HEK293 (cell line): ENCODE results near the gene MEF2C.

Experiments
- CTCF ChIA-PET: fragments of 350-600 bp; formaldehyde crosslinking; extraction: SDS; loops from one replicate; lab custom pipeline; 2021; ENCODE audit warnings: antibody characterized with exemption; lab: Yijun Ruan, JAX
- POLR2A ChIA-PET: fragments of 300-600 bp; formaldehyde crosslinking; extraction: SDS; loops from one replicate; lab custom pipeline; 2020; ENCODE audit warnings: antibody characterized with exemption, inconsistent platforms; lab: Yijun Ruan, JAX
- H3K27ac ChIP-seq: fragments of 200-500 bp; sonication (Bioruptor generic); 2 replicates; pipeline ENCODE4 v1.5.1; 2014; ENCODE audit warnings: low read depth, low read length, control low read depth, inconsistent platforms; ENCODE audit errors: extremely low read depth
- H3K36me3 ChIP-seq, 2 experiments: fragments of 200-500 bp in 1 of 2; sonication (Bioruptor generic) in 1 of 2; 1 replicate in 1 of 2; 2 replicates in 1 of 2; pipeline ENCODE4 v1.5.1; 2014 to 2017; ENCODE audit warnings: inconsistent platforms in 2 of 2, low read length in 2 of 2; ENCODE audit not compliant: control insufficient read depth in 2 of 2, insufficient read depth in 1 of 2
- H3K4me1 ChIP-seq: fragments of 200-500 bp; sonication (Bioruptor generic); 2 replicates; pipeline ENCODE4 v1.5.1; 2014; ENCODE audit warnings: mild to moderate bottlenecking, low read length, inconsistent platforms; ENCODE audit not compliant: control insufficient read depth, insufficient read depth
- H3K4me3 ChIP-seq: 2 replicates; pipeline ENCODE4 v1.5.1; 2011; ENCODE audit warnings: low read depth, mild to moderate bottlenecking, control low read depth, low read length, moderate library complexity
- H3K9me3 ChIP-seq: fragments of 200-500 bp; sonication (Bioruptor generic); 2 replicates; pipeline ENCODE4 v1.5.1; 2014; ENCODE audit warnings: low read depth, low read length, inconsistent platforms; ENCODE audit not compliant: control insufficient read depth, insufficient read depth
- BCL11B ChIP-seq: fragments of 450-650 bp; formaldehyde crosslinking; IDR thresholded peaks from 2 replicates; pipeline ENCODE4 v1.5.1; 2016; ENCODE audit warnings: low read depth, missing biosample characterization, missing genetic modification characterization
- SETDB1 ChIP-seq: IDR thresholded peaks from one replicate; pipeline ENCODE4 v1.6.1; 2017; ENCODE audit warnings: mild to moderate bottlenecking, low read length, moderate library complexity, mixed read lengths; ENCODE audit not compliant: insufficient read length
- ZBTB11 ChIP-seq: fragments of 450-650 bp; formaldehyde crosslinking; conservative IDR thresholded peaks from 2 replicates; pipeline ENCODE4 v1.5.1; 2016; ENCODE audit warnings: low read depth, missing biosample characterization, missing genetic modification characterization
- ZBTB44 ChIP-seq: fragments of 450-650 bp; IDR thresholded peaks from 2 replicates; pipeline ENCODE4 v1.5.1; 2018; ENCODE audit warnings: missing biosample characterization, mild to moderate bottlenecking, missing genetic modification characterization
- ZBTB48 ChIP-seq: fragments of 450-650 bp; formaldehyde crosslinking; IDR thresholded peaks from 2 replicates; pipeline ENCODE4 v1.5.1; 2016; ENCODE audit warnings: missing biosample characterization, missing genetic modification characterization
- ZNF239 ChIP-seq: fragments of 450-650 bp; formaldehyde crosslinking; IDR thresholded peaks from 2 replicates; pipeline ENCODE4 v1.5.1; 2016; ENCODE audit warnings: missing biosample characterization, missing genetic modification characterization
- ZNF274 ChIP-seq, 2 experiments: fragments of 200-500 bp in 1 of 2; fragments of 450-650 bp in 1 of 2; sonication (Bioruptor generic) in 1 of 2; formaldehyde crosslinking in 1 of 2; IDR thresholded peaks; 2 replicates each; pipeline versions ENCODE4 v1.5.1 to v1.6.1; 2014 to 2016; ENCODE audit warnings: borderline replicate concordance in 1 of 2, inconsistent platforms in 1 of 2, low read length in 1 of 2, missing biosample characterization in 1 of 2, missing genetic modification characterization in 1 of 2
- ZNF280C ChIP-seq: fragments of 450-650 bp; formaldehyde crosslinking; IDR thresholded peaks from 2 replicates; pipeline ENCODE4 v1.5.1; 2016; ENCODE audit warnings: missing biosample characterization, missing genetic modification characterization
- ZNF292 ChIP-seq: fragments of 450-650 bp; formaldehyde crosslinking; IDR thresholded peaks from 2 replicates; pipeline ENCODE4 v1.5.1; 2016; ENCODE audit warnings: low read depth, missing biosample characterization, missing genetic modification characterization, borderline replicate concordance
- ZNF514 ChIP-seq: fragments of 450-650 bp; formaldehyde crosslinking; IDR thresholded peaks from 2 replicates; pipeline ENCODE4 v1.5.1; 2016; ENCODE audit warnings: missing biosample characterization, missing genetic modification characterization
- ZNF660 ChIP-seq: fragments of 450-650 bp; IDR thresholded peaks from 2 replicates; pipeline ENCODE4 v1.5.1; 2018; ENCODE audit warnings: missing biosample characterization, mild to moderate bottlenecking, missing genetic modification characterization
- ZNF701 ChIP-seq: fragments of 450-650 bp; formaldehyde crosslinking; IDR thresholded peaks from 2 replicates; pipeline ENCODE4 v1.5.1; 2016; ENCODE audit warnings: missing biosample characterization, missing genetic modification characterization
- ZNF76 ChIP-seq: fragments of 450-650 bp; formaldehyde crosslinking; IDR thresholded peaks from 2 replicates; pipeline ENCODE4; 2016; ENCODE audit warnings: low read depth, missing biosample characterization, missing genetic modification characterization, borderline replicate concordance
- TF ChIP-seq, protein P1 (sequence below): fragments of 450-650 bp; formaldehyde crosslinking; IDR thresholded peaks from 2 replicates; pipeline ENCODE4 v1.5.1; 2016; ENCODE audit warnings: missing biosample characterization, missing genetic modification characterization
- TF ChIP-seq, protein P2 (sequence below): fragments of 450-650 bp; formaldehyde crosslinking; IDR thresholded peaks from 2 replicates; pipeline ENCODE4 v1.5.1; 2016; ENCODE audit warnings: missing biosample characterization, missing genetic modification characterization

Gene MEF2C

GRCh38 chr5:88824141-88824540, 58.8 kb downstream of the MEF2C start:
- Histone ChIP-seq H3K4me1 (peaks cover 24% of the 10 kb centered on the region), H3K4me3 (no peak overlapping the region), H3K9me3 (no peaks in the 10 kb centered on the region), H3K36me3 (no peaks in the 10 kb centered on the region), H3K27ac (no peak overlapping the region)
- ChIA-PET POLR2A (interaction anchor here (1.1 kb wide), 1 partner anchor 61 kb away, joined by 3 read pairs; no protein-coding TSS in a partner anchor), CTCF (no interaction called here)
- TF ChIP-seq, protein P1, sequence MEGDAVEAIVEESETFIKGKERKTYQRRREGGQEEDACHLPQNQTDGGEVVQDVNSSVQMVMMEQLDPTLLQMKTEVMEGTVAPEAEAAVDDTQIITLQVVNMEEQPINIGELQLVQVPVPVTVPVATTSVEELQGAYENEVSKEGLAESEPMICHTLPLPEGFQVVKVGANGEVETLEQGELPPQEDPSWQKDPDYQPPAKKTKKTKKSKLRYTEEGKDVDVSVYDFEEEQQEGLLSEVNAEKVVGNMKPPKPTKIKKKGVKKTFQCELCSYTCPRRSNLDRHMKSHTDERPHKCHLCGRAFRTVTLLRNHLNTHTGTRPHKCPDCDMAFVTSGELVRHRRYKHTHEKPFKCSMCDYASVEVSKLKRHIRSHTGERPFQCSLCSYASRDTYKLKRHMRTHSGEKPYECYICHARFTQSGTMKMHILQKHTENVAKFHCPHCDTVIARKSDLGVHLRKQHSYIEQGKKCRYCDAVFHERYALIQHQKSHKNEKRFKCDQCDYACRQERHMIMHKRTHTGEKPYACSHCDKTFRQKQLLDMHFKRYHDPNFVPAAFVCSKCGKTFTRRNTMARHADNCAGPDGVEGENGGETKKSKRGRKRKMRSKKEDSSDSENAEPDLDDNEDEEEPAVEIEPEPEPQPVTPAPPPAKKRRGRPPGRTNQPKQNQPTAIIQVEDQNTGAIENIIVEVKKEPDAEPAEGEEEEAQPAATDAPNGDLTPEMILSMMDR (tag by site-specific recombination), result no peak
- TF ChIP-seq BCL11B (tag by site-specific recombination) (no peak), ZNF280C (tag by site-specific recombination) (no peak), SETDB1 (no peak), ZNF274 (IDR thresholded peaks at IDR 0.05; ENCODE audit: low read length) (no peak), ZNF274 (tag by site-specific recombination; IDR thresholded peaks at IDR 0.05; ENCODE audit: borderline replicate concordance) (no peak), ZBTB11 (tag by site-specific recombination) (no peak), ZNF239 (tag by site-specific recombination) (no peak), ZNF76 (no peak), ZNF514 (tag by site-specific recombination) (no peak), ZNF701 (tag by site-specific recombination) (no peak), ZBTB48 (tag by site-specific recombination) (no peak), ZNF292 (tag by site-specific recombination) (no peak), ZBTB44 (tag by site-specific recombination) (no peak), ZNF660 (tag by site-specific recombination) (no peak)
- TF ChIP-seq, protein P2, sequence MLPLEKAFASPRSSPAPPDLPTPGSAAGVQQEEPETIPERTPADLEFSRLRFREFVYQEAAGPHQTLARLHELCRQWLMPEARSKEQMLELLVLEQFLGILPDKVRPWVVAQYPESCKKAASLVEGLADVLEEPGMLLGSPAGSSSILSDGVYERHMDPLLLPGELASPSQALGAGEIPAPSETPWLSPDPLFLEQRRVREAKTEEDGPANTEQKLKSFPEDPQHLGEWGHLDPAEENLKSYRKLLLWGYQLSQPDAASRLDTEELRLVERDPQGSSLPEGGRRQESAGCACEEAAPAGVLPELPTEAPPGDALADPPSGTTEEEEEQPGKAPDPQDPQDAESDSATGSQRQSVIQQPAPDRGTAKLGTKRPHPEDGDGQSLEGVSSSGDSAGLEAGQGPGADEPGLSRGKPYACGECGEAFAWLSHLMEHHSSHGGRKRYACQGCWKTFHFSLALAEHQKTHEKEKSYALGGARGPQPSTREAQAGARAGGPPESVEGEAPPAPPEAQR (tag by site-specific recombination), result no peak
